ENCODE data around the gene ARHGEF38.
"Not testable (repeated sequence)": the region's sequence is repeated elsewhere in the genome, so short reads cannot be mapped to it uniquely, and the experiment has no call there.

ARHGEF38 gene

GRCh38 chr4:105563352-105563751, 10.9 kb downstream of the ARHGEF38 start:
- DNase-seq = no peak

DNA sequence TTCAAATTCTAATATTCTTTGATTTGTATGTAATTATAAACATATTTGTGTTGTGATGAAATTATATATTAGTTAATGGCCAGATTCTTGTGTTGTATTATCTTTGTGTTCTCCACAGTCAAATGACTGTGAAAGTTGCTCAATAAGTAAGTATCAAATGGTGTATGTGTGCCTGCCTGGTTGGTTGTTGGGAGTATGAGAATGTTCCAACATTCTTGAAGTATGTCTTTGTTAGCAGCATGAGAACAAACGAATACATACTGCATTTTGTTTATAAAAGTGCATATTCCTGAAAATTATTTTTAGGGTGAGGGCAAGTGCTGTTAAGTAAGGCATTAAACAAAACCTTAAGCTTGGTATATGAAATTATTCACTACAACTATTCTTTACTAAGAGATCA, 16.2 kb downstream of the ARHGEF38 start:
- no peak for DNase-seq

DNA sequence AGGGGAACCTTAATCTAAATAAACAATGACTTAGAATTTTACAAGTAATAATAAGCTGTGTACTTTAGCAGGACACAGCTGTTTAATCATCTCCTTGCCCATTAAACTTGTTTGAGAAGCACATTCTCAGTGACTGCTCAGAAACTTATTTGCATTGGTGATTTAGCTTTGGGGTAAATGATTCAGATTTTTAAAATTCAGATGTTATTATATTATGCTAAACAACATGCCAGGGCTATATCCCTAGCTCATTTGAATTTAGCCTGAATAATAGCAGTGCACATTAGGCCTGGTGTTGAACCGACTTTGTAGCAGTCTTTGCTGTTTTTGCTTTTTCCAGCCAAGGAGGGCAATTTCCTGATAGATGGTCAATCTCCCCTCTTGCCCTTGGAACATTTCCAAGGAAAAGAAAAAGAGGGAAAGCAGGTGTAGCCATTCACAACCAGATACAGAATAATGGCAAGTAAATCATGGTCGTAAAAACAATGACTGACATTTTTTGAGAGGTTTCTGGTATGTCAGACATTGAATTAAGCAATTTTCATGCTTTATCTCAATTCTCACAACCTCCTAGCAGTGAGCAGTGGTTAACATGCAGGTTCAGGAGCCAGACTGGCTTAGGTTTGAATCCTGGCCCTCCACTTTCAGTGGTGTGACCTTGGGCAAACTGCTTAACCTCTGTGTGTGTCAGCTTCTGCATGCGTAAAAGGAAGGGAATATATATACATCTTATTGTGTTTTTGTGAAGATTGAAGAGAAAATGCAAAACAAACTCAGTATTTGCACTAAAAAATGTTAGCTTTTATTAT, 16.8 kb downstream of the ARHGEF38 start:
- DNase-seq = no peak

GRCh38 chr4:105569866-105570236, 17.4 kb downstream of the ARHGEF38 start:
- no peak for DNase-seq

DNA sequence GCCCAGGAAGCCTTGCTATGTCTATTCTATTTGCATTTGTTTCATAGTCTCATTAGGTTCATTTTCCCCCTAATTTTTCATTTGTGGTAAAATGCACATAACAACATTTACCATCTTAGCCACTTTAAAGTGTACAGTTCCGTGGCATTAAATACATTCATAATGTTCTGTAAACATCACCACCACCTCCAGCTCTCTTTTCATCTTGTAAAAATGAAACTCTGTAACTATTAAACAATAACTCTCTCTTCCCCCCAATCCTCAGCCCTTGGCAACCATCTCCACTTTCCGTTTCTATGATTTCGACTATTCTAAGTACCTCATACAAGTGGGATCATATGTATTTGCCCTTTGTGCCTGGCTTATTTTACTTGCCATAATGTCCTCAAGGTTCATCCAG, 19.9 kb downstream of the ARHGEF38 start:
- DNase-seq = no peak

DNA sequence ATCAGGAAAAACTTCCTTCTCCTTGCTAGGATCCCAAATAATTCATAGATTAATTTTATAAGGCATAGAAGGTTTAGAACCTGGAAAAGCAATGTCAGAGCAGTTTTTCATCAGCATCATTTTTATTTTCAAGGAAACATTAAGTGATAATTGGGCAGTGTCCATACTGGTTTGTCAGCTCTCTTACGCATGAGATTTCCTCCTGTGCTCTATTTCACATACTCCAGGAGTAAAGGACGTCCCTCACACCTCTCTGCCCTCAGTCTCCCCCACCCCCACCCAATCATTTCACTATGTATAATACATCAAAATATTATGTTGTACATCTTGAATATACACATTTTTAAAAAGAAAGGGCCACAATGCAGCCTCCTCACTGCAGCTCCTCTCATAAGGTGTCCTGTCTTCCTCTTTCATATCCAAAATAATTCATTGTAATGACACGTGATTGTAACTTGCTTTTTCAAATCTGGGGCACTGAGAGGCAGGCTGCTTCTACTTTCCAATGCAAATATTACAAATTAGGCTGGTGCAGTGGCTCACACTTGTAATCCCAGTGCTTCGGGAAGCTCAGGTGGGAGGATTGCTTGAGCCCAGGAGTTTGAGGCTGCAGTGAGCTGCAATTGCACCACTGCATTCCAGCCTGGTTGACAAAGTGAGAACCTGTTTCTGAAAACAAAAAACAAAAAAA, 34.4 kb downstream of the ARHGEF38 start:
- no peak for DNase-seq

DNA sequence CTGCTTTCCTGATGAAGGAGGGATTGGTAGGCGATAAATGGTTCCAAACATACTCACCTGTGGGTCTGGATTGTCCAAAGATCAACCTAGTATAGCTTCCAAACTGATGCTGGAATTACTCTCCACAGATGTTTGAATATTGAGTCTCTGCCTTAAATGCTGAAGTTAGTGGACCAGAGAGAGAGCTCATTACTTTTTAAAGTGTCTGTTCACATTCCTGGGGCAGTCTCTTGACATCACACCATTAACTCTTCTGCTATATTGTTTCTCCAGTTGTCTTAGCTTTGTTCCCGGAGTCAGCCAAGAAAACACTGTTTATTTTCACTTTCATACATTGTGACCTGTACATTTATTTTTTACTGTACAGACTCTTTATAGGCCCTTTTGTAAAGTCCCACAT, 35.4 kb downstream of the ARHGEF38 start:
- no peak for DNase-seq

DNA sequence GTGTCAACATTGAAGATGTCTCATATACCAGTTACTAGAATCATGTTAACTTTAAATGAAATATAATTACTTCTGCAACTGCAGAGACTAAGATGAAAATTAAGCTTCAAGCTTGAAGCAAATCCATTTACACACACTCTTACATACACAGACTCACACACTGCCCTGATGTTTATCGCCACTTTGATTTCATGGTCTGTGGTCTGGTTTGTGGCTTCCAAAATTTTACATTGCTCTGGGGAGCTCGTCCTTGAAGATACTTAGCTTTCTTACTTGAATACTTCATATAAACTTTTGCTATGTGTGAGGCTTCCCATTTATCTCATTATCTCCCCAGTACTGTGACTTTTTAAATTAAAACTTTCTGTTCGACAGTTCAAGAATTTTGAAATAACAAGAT, 35.8 kb downstream of the ARHGEF38 start:
- peak in 1 of 5 experiments; percentile 75 for DNase-seq

- DNase-seq = no peak
These were observed 39.2 kb downstream of the ARHGEF38 start for GRCh38 chr4:105591573-105591972.

DNA sequence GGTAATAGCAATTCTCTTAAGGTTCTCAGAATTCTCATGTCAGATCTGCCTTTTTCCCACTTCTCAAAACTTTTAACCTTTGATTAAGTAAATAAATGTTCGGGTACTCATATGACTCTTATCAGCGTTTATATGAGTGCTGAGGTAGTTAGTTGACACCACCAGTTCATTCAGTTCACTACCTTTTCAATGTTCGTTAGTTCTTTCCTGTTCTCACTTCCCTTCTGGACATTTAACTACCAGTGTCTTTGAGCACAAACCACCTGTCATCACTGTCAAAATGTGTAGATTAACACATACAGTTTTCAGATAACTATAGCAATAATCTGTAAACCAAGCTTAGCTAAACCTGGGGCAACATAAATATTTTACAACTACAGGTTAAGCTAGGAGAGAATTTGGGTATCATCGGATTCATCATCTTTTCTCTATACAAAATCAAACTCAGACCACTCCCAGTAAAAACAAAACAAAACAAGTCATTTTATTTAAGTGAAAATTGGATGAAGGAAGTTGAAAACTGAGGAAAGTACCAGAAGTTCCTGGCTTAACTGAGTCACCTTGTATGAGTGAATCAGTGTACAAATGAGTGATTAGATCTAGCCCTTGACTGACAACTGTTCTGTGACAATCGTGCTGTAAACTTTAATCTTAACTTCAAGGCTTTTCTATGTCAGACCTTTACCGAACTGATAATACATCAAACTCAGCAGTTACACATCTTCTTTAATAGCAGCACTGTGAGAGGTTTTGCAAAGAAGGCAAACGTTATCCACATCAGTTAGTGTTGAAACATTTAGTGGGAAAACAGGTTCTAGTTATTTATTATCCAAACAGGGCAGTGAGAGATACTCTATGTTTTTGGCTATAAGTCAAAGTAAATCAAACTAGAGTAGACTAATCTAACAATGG, 41.9 kb downstream of the ARHGEF38 start:
- peak in 1 of 5 experiments; percentile 49 for DNase-seq

GRCh38 chr4:105596684-105597083, 44.3 kb downstream of the ARHGEF38 start:
- DNase-seq = no peak

DNA sequence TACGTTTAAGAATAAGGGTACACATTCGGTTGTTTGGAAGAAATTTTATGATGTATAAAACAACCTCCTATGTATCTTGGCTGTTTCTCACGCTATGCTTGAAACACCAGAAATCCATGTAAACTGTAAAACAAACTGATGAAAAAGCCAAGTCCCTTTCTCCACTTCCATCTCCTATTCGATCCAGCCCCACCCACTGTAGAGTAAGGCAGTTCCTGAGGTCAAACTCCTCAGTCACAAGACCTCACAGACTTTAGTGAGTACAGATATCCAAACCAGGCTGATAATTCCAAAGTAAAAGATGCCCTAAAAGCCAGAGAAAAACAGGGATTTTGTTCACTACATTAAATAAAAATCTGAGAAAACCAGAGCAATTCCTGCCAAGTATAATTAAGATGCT, 45.6 kb downstream of the ARHGEF38 start:
- DNase-seq = no peak

GRCh38 chr4:105598787-105599186, 46.4 kb downstream of the ARHGEF38 start:
- no peak for DNase-seq

GRCh38 chr4:105599482-105599881, 47.1 kb downstream of the ARHGEF38 start:
- DNase-seq = no peak

- no peak for DNase-seq
These were observed 47.7 kb downstream of the ARHGEF38 start for GRCh38 chr4:105599932-105600655.

GRCh38 chr4:105600951-105601350, 48.5 kb downstream of the ARHGEF38 start:
- no peak for DNase-seq

DNA sequence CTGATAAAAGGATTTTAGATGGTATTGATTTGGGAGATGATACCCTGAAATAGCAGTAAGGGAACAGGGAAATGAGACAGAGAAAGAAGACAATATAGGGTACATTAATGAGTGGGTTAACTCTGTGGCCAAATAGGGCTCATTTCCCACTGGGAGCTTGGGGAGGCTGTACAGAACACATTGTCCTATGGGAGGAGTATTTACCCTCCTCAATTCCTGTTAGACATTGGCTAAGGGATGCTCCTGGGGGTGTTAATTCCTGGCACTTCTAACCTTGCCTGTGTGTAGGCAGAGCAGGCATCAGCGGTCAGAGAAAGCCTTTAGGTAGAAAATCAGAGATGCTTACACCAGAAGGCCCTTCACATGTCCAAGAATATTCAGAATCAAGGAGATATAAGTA, 49.0 kb downstream of the ARHGEF38 start:
- DNase-seq = no peak

DNA sequence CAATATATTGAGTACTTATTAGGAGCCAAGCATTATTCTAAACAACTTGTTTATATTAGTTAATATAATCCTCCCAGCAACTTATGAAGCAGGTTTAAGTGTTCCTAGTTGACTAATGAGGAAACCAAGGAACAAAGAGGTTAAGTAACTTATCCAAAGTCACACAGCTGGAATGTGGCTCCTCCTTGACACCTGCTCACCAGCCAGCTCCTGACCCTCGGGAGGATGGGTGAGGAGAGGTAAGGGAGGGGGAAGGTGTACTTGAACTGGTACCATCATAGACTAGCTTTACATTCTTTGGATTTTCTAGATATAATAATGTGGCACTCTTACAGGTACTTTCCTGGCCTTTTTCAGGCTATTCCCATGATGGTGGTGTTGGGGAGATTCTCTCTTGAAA, 50.7 kb downstream of the ARHGEF38 start:
- no peak for DNase-seq

DNA sequence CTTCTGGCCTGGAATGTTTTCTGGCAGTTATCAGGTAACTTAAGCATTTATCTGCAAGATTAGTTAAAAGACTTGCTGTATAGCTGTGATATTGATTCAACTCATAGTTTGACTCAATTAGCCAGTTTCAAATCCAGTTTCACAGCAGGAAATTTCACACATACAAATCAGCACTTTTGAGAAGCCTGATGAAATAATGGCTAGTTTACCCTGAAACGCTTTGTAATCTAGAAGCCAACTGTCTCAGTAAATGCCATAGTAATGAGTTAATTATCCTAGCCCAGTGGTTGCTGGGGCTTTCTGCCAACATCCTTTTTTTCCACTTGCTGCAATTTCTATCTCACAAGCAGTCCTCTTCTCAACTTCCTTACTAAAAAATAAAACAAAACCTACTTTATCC, 53.1 kb downstream of the ARHGEF38 start:
- DNase-seq = no peak

DNA sequence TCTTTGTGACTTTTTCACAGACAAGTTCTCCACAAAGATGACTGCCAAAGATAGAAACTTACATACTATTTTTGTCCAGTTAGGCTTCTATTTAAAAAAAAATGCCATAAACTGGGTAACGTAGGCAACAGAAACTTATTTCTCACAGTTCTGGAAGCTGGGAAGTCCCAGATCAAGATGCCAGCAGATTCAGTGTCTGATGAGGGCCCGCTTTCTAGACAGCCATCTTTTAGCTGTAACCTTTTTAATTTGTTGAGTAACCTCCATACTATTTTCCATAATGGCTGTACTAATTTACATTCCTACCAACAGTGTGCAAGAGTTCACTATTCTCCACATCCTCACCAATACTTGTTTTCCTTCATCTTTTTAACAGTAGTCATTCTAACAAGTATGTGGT, 55.5 kb downstream of the ARHGEF38 start:
- DNase-seq = no peak

DNA sequence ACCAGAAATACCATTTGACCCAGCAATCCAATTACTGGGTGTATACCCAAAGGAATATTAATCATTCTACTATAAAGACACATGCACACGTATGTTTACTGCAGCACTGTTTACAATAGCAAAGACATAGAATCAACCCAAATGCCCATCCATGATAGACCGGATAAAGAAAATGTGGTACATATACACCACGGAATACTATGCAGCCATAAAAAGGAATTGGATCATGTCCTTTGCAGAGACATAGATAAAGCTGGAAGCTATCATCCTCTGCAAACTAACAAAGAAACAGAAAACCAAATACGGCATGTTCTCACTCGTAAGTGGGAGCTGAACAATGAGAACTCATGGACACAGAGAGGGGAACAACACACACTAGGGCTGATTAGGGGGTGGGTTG, 57.4 kb downstream of the ARHGEF38 start:
- DNase-seq = not testable (repeated sequence)

GRCh38 chr4:105613306-105613705, 60.9 kb downstream of the ARHGEF38 start:
- no peak for DNase-seq
